GM12872 (cell line): ENCODE results near the gene HDAC9.
A peak's percentile ranks its signal among the peaks of the same experiment; 100 is the strongest.

Source experiments
- TF ChIP-seq, protein P1 (sequence below): IDR thresholded peaks from 3 replicates; pipeline ENCODE4 v1.5.1; 2011; ENCODE audit warnings: low read depth, mild to moderate bottlenecking, low read length, moderate library complexity; ENCODE audit not compliant: insufficient read depth

HDAC9 gene

DNA sequence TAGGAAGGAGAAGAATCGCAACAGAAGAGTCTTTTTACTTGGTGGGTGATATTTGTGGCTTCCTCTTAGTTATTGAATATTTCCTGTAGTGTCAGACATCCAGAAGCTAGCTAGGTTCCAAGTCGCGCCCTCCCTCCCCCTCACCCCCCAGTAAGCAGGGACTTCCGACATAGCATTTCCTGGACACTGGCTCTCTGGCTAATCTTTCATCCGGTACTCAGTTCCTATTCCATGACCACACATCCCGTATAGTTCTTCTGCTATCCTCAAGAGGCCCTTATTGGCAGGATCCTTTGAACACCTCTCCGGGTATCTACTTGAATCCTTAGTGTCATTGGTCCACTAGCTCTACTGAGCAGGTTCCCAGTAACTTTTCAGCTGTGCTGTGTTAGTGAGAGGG, 167.8 kb downstream of the HDAC9 start:
- TF ChIP-seq, protein P1, sequence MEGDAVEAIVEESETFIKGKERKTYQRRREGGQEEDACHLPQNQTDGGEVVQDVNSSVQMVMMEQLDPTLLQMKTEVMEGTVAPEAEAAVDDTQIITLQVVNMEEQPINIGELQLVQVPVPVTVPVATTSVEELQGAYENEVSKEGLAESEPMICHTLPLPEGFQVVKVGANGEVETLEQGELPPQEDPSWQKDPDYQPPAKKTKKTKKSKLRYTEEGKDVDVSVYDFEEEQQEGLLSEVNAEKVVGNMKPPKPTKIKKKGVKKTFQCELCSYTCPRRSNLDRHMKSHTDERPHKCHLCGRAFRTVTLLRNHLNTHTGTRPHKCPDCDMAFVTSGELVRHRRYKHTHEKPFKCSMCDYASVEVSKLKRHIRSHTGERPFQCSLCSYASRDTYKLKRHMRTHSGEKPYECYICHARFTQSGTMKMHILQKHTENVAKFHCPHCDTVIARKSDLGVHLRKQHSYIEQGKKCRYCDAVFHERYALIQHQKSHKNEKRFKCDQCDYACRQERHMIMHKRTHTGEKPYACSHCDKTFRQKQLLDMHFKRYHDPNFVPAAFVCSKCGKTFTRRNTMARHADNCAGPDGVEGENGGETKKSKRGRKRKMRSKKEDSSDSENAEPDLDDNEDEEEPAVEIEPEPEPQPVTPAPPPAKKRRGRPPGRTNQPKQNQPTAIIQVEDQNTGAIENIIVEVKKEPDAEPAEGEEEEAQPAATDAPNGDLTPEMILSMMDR: no peak

DNA sequence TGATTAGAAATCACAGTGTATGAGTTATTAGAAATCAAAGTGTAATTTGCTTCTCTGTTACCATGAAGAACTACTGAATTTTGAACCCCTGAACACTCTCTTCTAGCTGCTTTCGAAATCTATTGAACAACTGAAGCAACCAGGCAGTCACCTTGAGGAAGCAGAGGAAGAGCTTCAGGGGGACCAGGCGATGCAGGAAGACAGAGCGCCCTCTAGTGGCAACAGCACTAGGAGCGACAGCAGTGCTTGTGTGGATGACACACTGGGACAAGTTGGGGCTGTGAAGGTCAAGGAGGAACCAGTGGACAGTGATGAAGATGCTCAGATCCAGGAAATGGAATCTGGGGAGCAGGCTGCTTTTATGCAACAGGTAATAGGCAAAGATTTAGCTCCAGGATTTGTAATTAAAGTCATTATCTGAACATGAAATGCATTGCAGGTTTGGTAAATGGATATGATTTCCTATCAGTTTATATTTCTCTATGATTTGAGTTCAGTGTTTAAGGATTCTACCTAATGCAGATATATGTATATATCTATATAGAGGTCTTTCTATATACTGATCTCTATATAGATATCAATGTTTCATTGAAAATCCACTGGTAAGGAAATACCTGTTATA, 170.7 kb downstream of the HDAC9 start:
- TF ChIP-seq, protein P1: peak; percentile 96

DNA sequence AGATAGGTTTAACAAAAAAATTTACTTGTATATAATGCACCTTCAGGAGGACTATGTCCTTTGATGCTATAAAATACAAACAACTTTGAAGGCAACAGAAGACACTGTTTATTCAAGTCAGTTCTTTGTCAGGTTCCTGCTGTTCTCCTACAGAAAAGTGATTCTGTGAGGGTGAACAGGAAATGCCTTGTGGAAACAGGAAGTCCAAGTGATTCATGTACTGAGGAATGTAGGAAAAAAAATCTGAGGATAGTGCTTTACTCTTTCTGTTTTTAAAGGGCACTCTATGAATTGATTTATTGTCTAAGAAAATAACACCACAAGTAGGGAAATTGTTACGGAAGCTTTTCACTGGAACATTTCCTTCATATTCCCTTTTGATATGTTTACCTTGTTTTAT, 171.9 kb downstream of the HDAC9 start:
- TF ChIP-seq, protein P1: no peak

DNA sequence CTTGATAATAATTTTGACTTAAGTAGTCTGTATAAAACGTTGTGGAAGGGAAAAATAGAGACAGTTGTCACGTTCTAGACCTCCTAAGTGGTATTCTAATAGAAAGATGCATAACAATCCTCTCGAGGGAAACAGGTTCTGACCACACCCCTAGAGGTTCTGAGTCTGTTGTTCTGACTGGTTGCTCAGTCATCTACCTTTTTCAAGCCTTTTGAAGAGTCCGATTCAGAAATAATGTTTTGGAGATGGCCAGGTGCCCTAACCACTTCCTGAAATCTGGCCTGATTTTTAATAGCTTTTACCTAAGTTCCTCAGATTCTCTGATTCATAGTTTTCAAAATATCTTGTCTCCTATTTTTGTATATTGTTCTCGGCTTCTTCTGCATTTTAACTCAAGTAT, 175.6 kb downstream of the HDAC9 start:
- TF ChIP-seq, protein P1: no peak

- TF ChIP-seq, protein P1: no peak
These were observed 180.0 kb downstream of the HDAC9 start for GRCh38 chr7:18675579-18675978.

DNA sequence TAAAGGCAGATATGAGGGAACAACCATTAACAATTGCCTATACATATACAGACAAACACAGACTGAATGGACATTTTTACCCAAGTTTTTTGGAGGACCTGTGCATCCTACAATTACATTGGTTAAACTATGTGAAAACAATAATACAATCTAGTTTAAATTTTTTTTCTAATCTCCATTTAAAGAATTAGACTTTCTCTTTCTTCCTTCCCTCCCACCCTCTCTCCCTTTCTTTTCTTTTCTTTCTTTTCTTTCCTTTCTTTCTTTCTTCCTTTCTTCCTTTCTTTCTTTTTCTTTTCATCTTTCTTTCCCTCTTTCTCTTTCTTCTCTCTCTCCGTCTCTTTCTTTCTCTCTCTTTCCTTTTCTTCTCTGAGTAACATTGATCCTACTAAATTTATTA, 183.7 kb downstream of the HDAC9 start:
- TF ChIP-seq, protein P1: no peak

- TF ChIP-seq, protein P1: no peak
These were observed 185.0 kb downstream of the HDAC9 start for GRCh38 chr7:18680576-18680975.
